ENCODE results near the gene R3HDM4.
A peak's percentile ranks its signal among the peaks of the same experiment; 100 is the strongest.
"Not testable (repeated sequence)": the region's sequence is repeated elsewhere in the genome, so short reads cannot be mapped to it uniquely, and the experiment has no call there.

R3HDM4 gene

GRCh38 chr19:896434-896833 is 16.6 kb downstream of the R3HDM4 start:
- H4K20me1 ChIP-seq (ENCODE audit: low read depth, low read length): no peaks in the 10 kb centered on the region
- H3K27ac ChIP-seq (ENCODE audit: low read depth, low read length): no peak overlapping the region
- peaks cover 5% of the 10 kb centered on the region; the same call in 1 of the 2 replicates for H3K79me2 ChIP-seq (ENCODE audit: insufficient read depth, low read length)
- H3K36me3 ChIP-seq (ENCODE audit: low read length): no peaks in the 10 kb centered on the region
- no peaks in the 10 kb centered on the region for H3K27me3 ChIP-seq (ENCODE audit: low read length)
- H3F3A ChIP-seq (ENCODE audit: insufficient read depth): peaks cover 12% of the 10 kb centered on the region
- no peak overlapping the region for H2AFZ ChIP-seq (ENCODE audit: low read depth, low read length, severe bottlenecking)
- no peaks in the 10 kb centered on the region for H3K9me2 ChIP-seq (replicated peaks; ENCODE audit: insufficient read depth, low read length)
- no peak overlapping the region for H3K9ac ChIP-seq (ENCODE audit: low read length)
- no peak overlapping the region for H3K4me2 ChIP-seq (ENCODE audit: low read depth, low read length, poor library complexity, severe bottlenecking)
- H3K4me3 ChIP-seq (ENCODE audit: insufficient read depth, low read length, poor library complexity, severe bottlenecking): no peak overlapping the region
- no peaks in the 10 kb centered on the region for H3K9me3 ChIP-seq (ENCODE audit: insufficient read depth, low read length)
- no peak for TF ChIP-seq EZH2phosphoT487 (conservative IDR thresholded peaks at IDR 0.05; ENCODE audit: low read length)
- TF ChIP-seq CTCF (IDR thresholded peaks at IDR 0.05; ENCODE audit: insufficient read depth, low read length, poor library complexity, severe bottlenecking): no peak

- Histone ChIP-seq H3K4me3 (ENCODE audit: insufficient read depth, low read length, poor library complexity, severe bottlenecking) (peak within 1 kb of the TSS; percentile 93), H2AFZ (ENCODE audit: low read depth, low read length, severe bottlenecking) (peak within 1 kb of the TSS; percentile 88), H3K9me2 (replicated peaks; ENCODE audit: insufficient read depth, low read length) (no peaks in the 10 kb centered on the region), H3K79me2 (ENCODE audit: insufficient read depth, low read length) (peaks cover 5% of the 10 kb centered on the region; the same call in 1 of the 2 replicates), H3K36me3 (ENCODE audit: low read length) (no peaks in the 10 kb centered on the region), H3K9ac (ENCODE audit: low read length) (peak within 1 kb of the TSS; percentile 77), H3F3A (ENCODE audit: insufficient read depth) (peaks cover 7% of the 10 kb centered on the region; the same call in 1 of the 2 replicates), H3K27me3 (ENCODE audit: low read length) (no peaks in the 10 kb centered on the region), H3K27ac (ENCODE audit: low read depth, low read length) (peak within 1 kb of the TSS; percentile 75), H3K4me2 (ENCODE audit: low read depth, low read length, poor library complexity, severe bottlenecking) (peak within 1 kb of the TSS; percentile 96), H3K9me3 (ENCODE audit: insufficient read depth, low read length) (no peaks in the 10 kb centered on the region), H4K20me1 (ENCODE audit: low read depth, low read length) (no peaks in the 10 kb centered on the region)
- TF ChIP-seq CTCF (IDR thresholded peaks at IDR 0.05; ENCODE audit: insufficient read depth, low read length, poor library complexity, severe bottlenecking) (no peak), EZH2phosphoT487 (conservative IDR thresholded peaks at IDR 0.05; ENCODE audit: low read length) (no peak)
Measured at GRCh38 chr19:892894-893689, 19.9 kb downstream of the R3HDM4 start, which contains the start of the genes MED16 and RNU6-9. Gene MED16 (minus strand): TSS chr19:893187. CDS start chr19:891131, 2,056 bp downstream. Gene RNU6-9 (plus strand): TSS chr19:893484.

- TF ChIP-seq EZH2phosphoT487 (conservative IDR thresholded peaks at IDR 0.05; ENCODE audit: low read length): no peak
- TF ChIP-seq CTCF (IDR thresholded peaks at IDR 0.05; ENCODE audit: insufficient read depth, low read length, poor library complexity, severe bottlenecking): no peak
- Histone ChIP-seq H2AFZ (ENCODE audit: low read depth, low read length, severe bottlenecking) (no peak overlapping the region), H3F3A (ENCODE audit: insufficient read depth) (peaks cover 7% of the 10 kb centered on the region; the same call in 1 of the 2 replicates), H3K4me2 (ENCODE audit: low read depth, low read length, poor library complexity, severe bottlenecking) (peak overlapping the region; percentile 96), H3K9ac (ENCODE audit: low read length) (peak overlapping the region; percentile 77), H3K4me3 (ENCODE audit: insufficient read depth, low read length, poor library complexity, severe bottlenecking) (peak overlapping the region; percentile 93), H3K27ac (ENCODE audit: low read depth, low read length) (peak overlapping the region; percentile 75), H4K20me1 (ENCODE audit: low read depth, low read length) (no peaks in the 10 kb centered on the region), H3K79me2 (ENCODE audit: insufficient read depth, low read length) (peaks cover 5% of the 10 kb centered on the region; the same call in 1 of the 2 replicates), H3K9me2 (replicated peaks; ENCODE audit: insufficient read depth, low read length) (no peaks in the 10 kb centered on the region), H3K27me3 (ENCODE audit: low read length) (no peaks in the 10 kb centered on the region), H3K9me3 (ENCODE audit: insufficient read depth, low read length) (no peaks in the 10 kb centered on the region), H3K36me3 (ENCODE audit: low read length) (no peaks in the 10 kb centered on the region)
Measured at GRCh38 chr19:892243-892893, 20.7 kb downstream of the R3HDM4 start.

GRCh38 chr19:891421-892200 is 21.4 kb downstream of the R3HDM4 start:
- not testable (repeated sequence) for H3K9me2 ChIP-seq (replicated peaks; ENCODE audit: insufficient read depth, low read length); H3K36me3 ChIP-seq (ENCODE audit: low read length); H4K20me1 ChIP-seq (ENCODE audit: low read depth, low read length); H3K9ac ChIP-seq (ENCODE audit: low read length); H3K79me2 ChIP-seq (ENCODE audit: insufficient read depth, low read length); H2AFZ ChIP-seq (ENCODE audit: low read depth, low read length, severe bottlenecking); H3K9me3 ChIP-seq (ENCODE audit: insufficient read depth, low read length); H3K27me3 ChIP-seq (ENCODE audit: low read length); H3F3A ChIP-seq (ENCODE audit: insufficient read depth)
- Histone ChIP-seq H3K27ac (ENCODE audit: low read depth, low read length) (peak overlapping the region; percentile 75), H3K4me2 (ENCODE audit: low read depth, low read length, poor library complexity, severe bottlenecking) (peak overlapping the region; percentile 96), H3K4me3 (ENCODE audit: insufficient read depth, low read length, poor library complexity, severe bottlenecking) (peak overlapping the region; percentile 93)
